Measurements from ENCODE around the gene CDK14.

GRCh38 chr7:90897961-90898469, 301.9 kb downstream of the CDK14 start:
- TF ChIP-seq FOXP2 (optimal IDR thresholded peaks at IDR 0.05; ENCODE audit: control extremely low read depth, extremely low read length, insufficient read depth): no peak
- no peak for TF ChIP-seq EZH2 (IDR thresholded peaks at IDR 0.05)

All from SK-N-MC (cell line).